NCI-H446 treated with DMSO at 0.1 percent for 48 hours (cell line): ENCODE measurements around the gene P2RY8.
"Not testable (repeated sequence)": the region's sequence is repeated elsewhere in the genome, so short reads cannot be mapped to it uniquely, and the experiment has no call there.

Experiments used
- DNase-seq: peaks from one replicate; lab custom pipeline; 2025; lab: John Stamatoyannopoulos, UW

Gene P2RY8

GRCh38 chrX:1518512-1518911 is 18.5 kb downstream of the P2RY8 start:
- DNase-seq: no peak

- DNase-seq: no peak
Measured at GRCh38 chrX:1516596-1517104, 20.3 kb downstream of the P2RY8 start.

GRCh38 chrX:1511829-1512228 is 25.2 kb downstream of the P2RY8 start:
- no peak for DNase-seq

- no peak for DNase-seq
Measured at GRCh38 chrX:1511150-1511549, 25.8 kb downstream of the P2RY8 start.

- no peak for DNase-seq
Measured at GRCh38 chrX:1507511-1508463, 29.2 kb downstream of the P2RY8 start.

GRCh38 chrX:1506916-1507315 is 30.1 kb downstream of the P2RY8 start:
- no peak for DNase-seq

- DNase-seq: no peak
Measured at GRCh38 chrX:1502853-1503252, 34.1 kb downstream of the P2RY8 start.

GRCh38 chrX:1502241-1502640 is 34.7 kb downstream of the P2RY8 start:
- no peak for DNase-seq

- no peak for DNase-seq
Measured at GRCh38 chrX:1500701-1501624, 36.0 kb downstream of the P2RY8 start.

- no peak for DNase-seq
Measured at GRCh38 chrX:1496076-1496475, 40.9 kb downstream of the P2RY8 start.

GRCh38 chrX:1493877-1494510 is 43.0 kb downstream of the P2RY8 start:
- DNase-seq: no peak

GRCh38 chrX:1493412-1493811 is 43.6 kb downstream of the P2RY8 start:
- no peak for DNase-seq

- DNase-seq: no peak
Measured at GRCh38 chrX:1492421-1493012, 44.5 kb downstream of the P2RY8 start.

- DNase-seq: no peak
Measured at GRCh38 chrX:1491851-1492349, 45.1 kb downstream of the P2RY8 start.

GRCh38 chrX:1491248-1491647 is 45.7 kb downstream of the P2RY8 start:
- DNase-seq: not testable (repeated sequence)

- DNase-seq: not testable (repeated sequence)
Measured at GRCh38 chrX:1490723-1491122, 46.3 kb downstream of the P2RY8 start.

- not testable (repeated sequence) for DNase-seq
Measured at GRCh38 chrX:1489354-1489753, 47.6 kb downstream of the P2RY8 start.

- DNase-seq: no peak
Measured at GRCh38 chrX:1488745-1489144, 48.2 kb downstream of the P2RY8 start.

GRCh38 chrX:1488141-1488540 is 48.8 kb downstream of the P2RY8 start:
- no peak for DNase-seq

GRCh38 chrX:1487401-1487800 is 49.6 kb downstream of the P2RY8 start:
- DNase-seq: no peak

- DNase-seq: no peak
Measured at GRCh38 chrX:1486749-1487361, 50.1 kb downstream of the P2RY8 start.
